ENCODE data around the gene NEUROG1.

NEUROG1 gene

DNA sequence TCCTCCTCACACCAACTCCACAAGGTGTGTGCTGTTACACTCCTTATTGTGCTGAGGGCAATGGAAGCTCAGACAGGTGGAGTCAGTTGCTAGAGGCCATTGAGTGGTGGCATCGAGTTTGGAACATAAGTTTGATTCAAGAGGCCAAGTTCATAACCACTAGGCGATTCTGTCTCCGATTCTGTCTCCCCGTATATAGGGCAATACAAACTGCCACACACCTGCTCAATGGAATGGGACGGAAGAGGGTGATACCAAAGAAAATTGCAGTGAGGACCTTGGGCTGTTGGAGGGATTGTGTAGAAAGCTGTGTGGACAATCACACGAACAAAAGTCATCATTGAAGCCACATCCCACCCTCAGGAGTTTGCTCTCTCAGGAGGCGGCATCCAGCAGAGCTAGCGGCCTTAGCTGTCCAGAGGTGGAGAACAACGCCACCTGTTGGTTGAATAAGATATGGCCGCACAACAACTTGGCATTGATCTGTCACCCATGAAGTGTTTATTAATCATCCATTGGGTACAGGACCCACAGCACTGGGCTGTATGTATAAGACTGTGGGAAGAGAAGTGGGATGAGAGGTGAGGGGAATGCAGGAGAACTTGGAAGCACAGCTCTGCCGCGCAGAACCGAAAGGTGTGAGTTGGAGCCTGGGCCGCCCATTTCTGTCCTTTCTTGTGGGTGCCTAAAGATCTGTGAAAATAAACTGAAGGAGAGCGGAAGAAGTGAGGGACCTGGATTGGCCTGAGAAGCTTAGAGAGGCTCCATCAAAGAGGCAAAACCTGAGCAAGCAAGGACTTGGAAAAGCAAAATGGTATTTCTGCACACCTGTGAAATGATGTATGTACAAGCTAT is 16.1 kb upstream of the NEUROG1 start:
- TF ChIP-seq, protein P1, sequence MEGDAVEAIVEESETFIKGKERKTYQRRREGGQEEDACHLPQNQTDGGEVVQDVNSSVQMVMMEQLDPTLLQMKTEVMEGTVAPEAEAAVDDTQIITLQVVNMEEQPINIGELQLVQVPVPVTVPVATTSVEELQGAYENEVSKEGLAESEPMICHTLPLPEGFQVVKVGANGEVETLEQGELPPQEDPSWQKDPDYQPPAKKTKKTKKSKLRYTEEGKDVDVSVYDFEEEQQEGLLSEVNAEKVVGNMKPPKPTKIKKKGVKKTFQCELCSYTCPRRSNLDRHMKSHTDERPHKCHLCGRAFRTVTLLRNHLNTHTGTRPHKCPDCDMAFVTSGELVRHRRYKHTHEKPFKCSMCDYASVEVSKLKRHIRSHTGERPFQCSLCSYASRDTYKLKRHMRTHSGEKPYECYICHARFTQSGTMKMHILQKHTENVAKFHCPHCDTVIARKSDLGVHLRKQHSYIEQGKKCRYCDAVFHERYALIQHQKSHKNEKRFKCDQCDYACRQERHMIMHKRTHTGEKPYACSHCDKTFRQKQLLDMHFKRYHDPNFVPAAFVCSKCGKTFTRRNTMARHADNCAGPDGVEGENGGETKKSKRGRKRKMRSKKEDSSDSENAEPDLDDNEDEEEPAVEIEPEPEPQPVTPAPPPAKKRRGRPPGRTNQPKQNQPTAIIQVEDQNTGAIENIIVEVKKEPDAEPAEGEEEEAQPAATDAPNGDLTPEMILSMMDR (IDR thresholded peaks at IDR 0.05; ENCODE audit: low read depth, low read length): peak; percentile 65

DNA sequence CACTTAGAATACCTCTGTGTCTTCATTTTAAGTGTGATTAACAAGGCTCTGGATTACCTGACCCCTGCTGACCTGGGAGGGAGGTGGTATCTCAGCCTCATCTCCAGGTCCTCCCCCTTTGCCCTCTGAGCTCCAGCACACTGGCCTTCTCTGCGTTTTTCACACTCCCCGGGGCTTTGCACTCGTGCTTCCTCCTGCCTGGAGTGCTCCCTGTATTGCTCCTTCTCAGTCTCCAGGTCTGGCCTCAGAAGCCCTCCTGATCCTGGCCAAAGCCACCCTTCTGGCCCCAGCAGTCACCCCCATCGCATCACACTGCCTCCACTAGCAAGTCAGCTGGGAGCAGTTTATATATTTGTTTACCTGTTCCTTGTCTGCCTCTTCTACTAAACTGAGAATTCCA is 13.6 kb upstream of the NEUROG1 start:
- no peak overlapping the region for H3K4me3 ChIP-seq (ENCODE audit: low read depth, low read length)
- TF ChIP-seq, protein P1 (IDR thresholded peaks at IDR 0.05; ENCODE audit: low read depth, low read length): no peak

More for the DNA sequence above, 16.1 kb upstream of the NEUROG1 start:
- no peak overlapping the region for H3K4me3 ChIP-seq (ENCODE audit: low read depth, low read length)

DNA sequence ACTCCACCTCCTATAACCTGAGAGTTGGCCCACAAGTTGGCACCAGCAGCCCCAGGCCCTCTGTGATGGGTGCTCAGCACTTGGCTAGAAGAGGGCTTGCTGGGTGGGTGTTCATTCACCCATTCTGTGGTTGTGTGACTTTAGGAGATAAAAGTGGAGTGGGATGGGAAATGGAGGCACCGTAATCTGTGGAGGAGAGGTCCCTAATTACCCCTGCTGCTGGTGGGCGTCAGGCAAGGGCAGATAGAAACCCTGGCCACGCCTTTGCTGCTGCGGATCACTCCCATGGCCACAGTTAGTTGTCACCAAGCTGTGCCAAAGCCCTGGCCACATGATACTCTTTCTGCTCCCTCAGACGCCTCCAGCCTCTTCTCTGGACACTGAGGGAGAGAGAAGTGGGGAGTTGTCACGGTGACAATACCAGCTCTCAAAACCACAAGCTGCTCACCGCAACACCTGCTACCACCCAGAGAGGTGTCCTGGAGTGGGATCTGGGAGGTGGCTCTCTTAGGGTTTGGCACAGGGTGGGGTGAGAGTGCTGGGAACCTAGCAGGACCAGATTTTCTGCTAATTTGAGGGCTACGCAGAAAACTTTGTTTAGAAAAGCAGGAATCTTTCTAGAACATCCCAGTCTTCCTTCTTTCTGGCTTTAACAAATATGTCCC is 12.0 kb upstream of the NEUROG1 start:
- TF ChIP-seq, protein P1 (IDR thresholded peaks at IDR 0.05; ENCODE audit: low read depth, low read length): no peak
- H3K4me3 ChIP-seq (ENCODE audit: low read depth, low read length): no peak overlapping the region

DNA sequence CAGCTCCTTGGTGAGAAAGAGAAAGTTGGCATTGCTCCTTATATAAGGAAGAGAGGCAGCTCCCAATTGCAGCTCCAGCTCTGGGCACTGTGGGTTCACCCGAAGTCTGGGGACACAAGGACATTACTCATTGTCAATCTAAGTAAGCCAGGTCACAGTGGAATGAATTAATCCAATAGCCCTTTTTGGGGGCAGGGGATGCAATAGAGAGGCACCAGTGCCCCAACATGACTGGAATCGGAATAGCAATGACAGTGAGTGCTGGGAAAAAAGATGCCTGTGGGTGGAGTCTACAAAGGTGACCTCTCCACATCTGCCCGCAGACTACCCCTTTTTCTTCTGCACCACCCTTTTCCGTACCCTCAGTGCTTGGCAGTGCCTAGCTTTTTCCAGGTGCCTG is 11.1 kb upstream of the NEUROG1 start:
- TF ChIP-seq, protein P1 (IDR thresholded peaks at IDR 0.05; ENCODE audit: low read depth, low read length): no peak
- no peak overlapping the region for H3K4me3 ChIP-seq (ENCODE audit: low read depth, low read length)

DNA sequence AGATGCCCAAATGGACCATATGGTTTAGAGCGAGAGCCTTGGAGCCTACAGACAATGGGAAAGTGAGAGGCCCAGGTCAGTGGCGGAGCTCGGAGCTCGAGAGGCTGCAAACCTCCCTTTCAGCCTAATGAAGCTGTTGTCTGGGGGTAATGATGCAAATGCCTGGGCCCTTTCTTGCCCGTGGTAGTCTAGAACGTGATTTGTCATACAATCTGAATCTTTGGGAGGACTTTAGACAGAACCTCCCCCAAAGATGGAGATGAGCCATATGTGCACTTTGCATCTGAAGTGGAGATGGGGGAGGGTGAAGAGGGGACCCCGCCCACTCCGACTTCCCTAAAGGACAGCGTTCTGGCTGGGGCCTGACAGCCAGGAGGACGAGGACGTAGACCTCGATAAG is 10.3 kb upstream of the NEUROG1 start:
- H3K4me3 ChIP-seq (ENCODE audit: low read depth, low read length): no peak overlapping the region
- TF ChIP-seq, protein P1 (IDR thresholded peaks at IDR 0.05; ENCODE audit: low read depth, low read length): no peak

DNA sequence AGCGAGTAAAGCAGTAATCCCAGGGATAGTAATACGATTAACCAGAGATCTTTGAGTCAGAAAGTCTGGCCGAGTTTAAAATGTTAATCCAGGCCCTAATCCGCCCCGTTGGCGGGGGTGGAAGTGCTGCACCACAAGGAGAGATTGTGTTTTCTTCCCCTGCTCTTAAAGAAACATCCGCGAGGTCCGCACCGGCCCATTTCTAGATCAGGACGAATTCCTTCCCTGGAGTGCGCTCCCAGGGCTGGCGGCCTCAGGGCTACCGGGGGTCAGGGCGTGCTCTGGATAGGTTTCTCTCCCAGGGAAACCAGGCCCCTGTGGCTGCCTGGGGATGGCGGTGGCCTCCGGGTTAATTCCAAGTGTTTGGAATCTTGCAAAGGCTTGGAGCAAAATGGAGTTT is 9.3 kb upstream of the NEUROG1 start:
- TF ChIP-seq, protein P1 (IDR thresholded peaks at IDR 0.05; ENCODE audit: low read depth, low read length): no peak
- no peak overlapping the region for H3K4me3 ChIP-seq (ENCODE audit: low read depth, low read length)

All from WI38 (cell line).